Epithelial cell of proximal tubule (primary cell): ENCODE measurements around the gene EFCAB6. TPM values are rescaled to one million over a fixed set of nuclear protein-coding genes. Genes with fewer than 3 reads are reported as not detected.

ENCODE experiments used
- DNase-seq: peaks from one replicate; pipeline ENCODE4 v3.0.0-alpha.2; 2011; ENCODE audit warnings: low read depth
- H3K4me3 ChIP-seq: 2 replicates; pipeline ENCODE4 v1.5.1; 2011; ENCODE audit warnings: low read depth, mild to moderate bottlenecking, low read length
- CTCF ChIP-seq: conservative IDR thresholded peaks from 2 replicates; pipeline ENCODE4 v1.5.1; 2012; ENCODE audit warnings: low read depth, mild to moderate bottlenecking, low read length
- total RNA-seq: library from RNA; depleted of rRNA; stranded (reverse); fragments of >200 nt; gene quantifications from 2 replicates; pipeline ENCODE4 v1.2.3, GENCODE V29; 2015

Gene EFCAB6
- total RNA-seq, 1 donor from 2014 or later: 0.23 TPM

- no peak for DNase-seq
Measured at GRCh38 chr22:43734370-43735150, 77.5 kb downstream of the EFCAB6 start.

GRCh38 chr22:43733138-43733537 lies 79.0 kb downstream of the EFCAB6 start:
- TF ChIP-seq CTCF: no peak
- DNase-seq: no peak
- no peak overlapping the region for H3K4me3 ChIP-seq

More at GRCh38 chr22:43734370-43735150, 77.5 kb downstream of the EFCAB6 start:
- H3K4me3 ChIP-seq: no peak overlapping the region
- no peak for TF ChIP-seq CTCF

GRCh38 chr22:43731988-43732387 lies 80.1 kb downstream of the EFCAB6 start:
- no peak overlapping the region for H3K4me3 ChIP-seq
- DNase-seq: no peak
- no peak for TF ChIP-seq CTCF

GRCh38 chr22:43726964-43727543 lies 85.1 kb downstream of the EFCAB6 start:
- no peak overlapping the region for H3K4me3 ChIP-seq
- TF ChIP-seq CTCF: no peak
- DNase-seq: no peak

GRCh38 chr22:43726322-43726721 lies 85.8 kb downstream of the EFCAB6 start:
- H3K4me3 ChIP-seq: no peak overlapping the region
- DNase-seq: no peak
- TF ChIP-seq CTCF: no peak

GRCh38 chr22:43723816-43724215 lies 88.3 kb downstream of the EFCAB6 start:
- no peak overlapping the region for H3K4me3 ChIP-seq
- no peak for DNase-seq
- TF ChIP-seq CTCF: no peak
